Activated CD8-positive, alpha-beta memory T cell treated with anti-CD3 and anti-CD28 coated beads for 4 hours (primary cell): ENCODE measurements around the gene GPR132.
"Not testable (repeated sequence)": the region's sequence is repeated elsewhere in the genome, so short reads cannot be mapped to it uniquely, and the experiment has no call there.

Experiments
- DNase-seq, 2 donors: peaks; one replicate each; pipeline ENCODE4 v3.0.0-alpha.2; 2020; ENCODE audit warnings: low read depth in 2 of 2

The GPR132 gene

GRCh38 chr14:105042813-105043212 lies 22.4 kb downstream of the GPR132 start:
- DNase-seq, result no peak

GRCh38 chr14:105041841-105042765 lies 23.1 kb downstream of the GPR132 start:
- DNase-seq, result no peak

GRCh38 chr14:105039458-105040205 lies 25.6 kb downstream of the GPR132 start:
- no peak for DNase-seq

- not testable (repeated sequence) for DNase-seq
Measured at GRCh38 chr14:105035616-105036015, 29.6 kb downstream of the GPR132 start.

GRCh38 chr14:105034315-105035039 lies 30.8 kb downstream of the GPR132 start:
- DNase-seq, result no peak

- not testable (repeated sequence) for DNase-seq
Measured at GRCh38 chr14:105033412-105033900, 31.8 kb downstream of the GPR132 start.

- not testable (repeated sequence) for DNase-seq
Measured at GRCh38 chr14:105032451-105032901, 32.8 kb downstream of the GPR132 start.

GRCh38 chr14:105030836-105031396 lies 34.3 kb downstream of the GPR132 start:
- DNase-seq, result no peak

GRCh38 chr14:105030194-105030593 lies 35.0 kb downstream of the GPR132 start:
- no peak for DNase-seq

- no peak for DNase-seq
Measured at GRCh38 chr14:105029402-105029801, 35.8 kb downstream of the GPR132 start.

GRCh38 chr14:105028251-105028927 lies 36.8 kb downstream of the GPR132 start:
- DNase-seq, result no peak

GRCh38 chr14:105027718-105028117 lies 37.5 kb downstream of the GPR132 start:
- DNase-seq, result not testable (repeated sequence)

GRCh38 chr14:105026802-105027563 lies 38.2 kb downstream of the GPR132 start:
- DNase-seq, result no peak

- no peak for DNase-seq
Measured at GRCh38 chr14:105026033-105026785, 39.0 kb downstream of the GPR132 start.

- no peak for DNase-seq
Measured at GRCh38 chr14:105025429-105025828, 39.8 kb downstream of the GPR132 start.

GRCh38 chr14:105023791-105024480 lies 41.3 kb downstream of the GPR132 start:
- no peak for DNase-seq

- DNase-seq, result no peak
Measured at GRCh38 chr14:105023144-105023543, 42.1 kb downstream of the GPR132 start.

- no peak for DNase-seq
Measured at GRCh38 chr14:105022276-105022670, 43.0 kb downstream of the GPR132 start.
